NCI-H524 (cell line): ENCODE measurements around the gene ZBTB16.

Experiments used
- DNase-seq, 2 experiments: peaks; one replicate each; lab custom pipeline; 2025; lab: John Stamatoyannopoulos, UW

ZBTB16 gene

DNA sequence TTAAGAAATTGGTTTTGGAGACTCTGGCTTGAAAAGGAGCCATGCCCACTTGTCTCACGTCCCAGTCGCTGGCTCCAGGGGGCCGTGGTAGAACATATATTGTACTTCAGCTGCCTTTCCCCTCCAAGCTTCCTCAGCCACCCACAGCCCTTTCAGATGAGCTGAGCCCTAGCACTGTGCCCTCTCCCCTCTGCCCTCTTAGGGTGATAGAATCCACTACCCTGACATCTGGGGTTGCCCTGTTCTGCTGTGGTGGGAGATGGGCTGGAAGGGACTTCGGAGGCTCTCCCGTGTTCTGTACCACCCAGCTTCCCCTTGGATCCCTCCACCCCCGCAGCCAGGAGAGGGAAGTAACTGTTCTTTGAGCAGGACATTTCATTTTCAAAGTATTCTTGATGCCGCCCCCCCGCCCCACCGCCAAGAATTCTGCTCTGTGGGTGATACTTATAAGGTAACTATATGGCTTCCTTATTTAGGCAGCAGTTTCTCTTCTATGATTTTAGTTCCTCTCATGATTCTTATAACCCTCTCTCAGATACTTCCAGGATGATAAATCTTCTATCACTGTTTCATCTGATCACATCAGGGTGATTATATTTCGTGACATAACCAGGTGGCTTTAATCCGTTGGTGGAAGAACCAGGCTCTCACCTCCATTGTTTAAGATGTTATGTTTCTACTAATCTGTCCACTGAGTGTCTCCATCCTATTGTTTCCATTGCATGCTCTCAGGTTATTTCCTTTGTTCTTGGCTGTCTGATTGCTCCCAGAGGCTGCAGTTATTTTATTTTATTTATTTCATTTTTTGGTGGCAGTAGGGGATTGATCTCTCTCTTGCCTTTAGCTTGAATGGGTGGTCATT is 24.1 kb downstream of the ZBTB16 start:
- no peak for DNase-seq

- DNase-seq, result no peak
Observed at GRCh38 chr11:114084414-114084813, 24.9 kb downstream of the ZBTB16 start.

DNA sequence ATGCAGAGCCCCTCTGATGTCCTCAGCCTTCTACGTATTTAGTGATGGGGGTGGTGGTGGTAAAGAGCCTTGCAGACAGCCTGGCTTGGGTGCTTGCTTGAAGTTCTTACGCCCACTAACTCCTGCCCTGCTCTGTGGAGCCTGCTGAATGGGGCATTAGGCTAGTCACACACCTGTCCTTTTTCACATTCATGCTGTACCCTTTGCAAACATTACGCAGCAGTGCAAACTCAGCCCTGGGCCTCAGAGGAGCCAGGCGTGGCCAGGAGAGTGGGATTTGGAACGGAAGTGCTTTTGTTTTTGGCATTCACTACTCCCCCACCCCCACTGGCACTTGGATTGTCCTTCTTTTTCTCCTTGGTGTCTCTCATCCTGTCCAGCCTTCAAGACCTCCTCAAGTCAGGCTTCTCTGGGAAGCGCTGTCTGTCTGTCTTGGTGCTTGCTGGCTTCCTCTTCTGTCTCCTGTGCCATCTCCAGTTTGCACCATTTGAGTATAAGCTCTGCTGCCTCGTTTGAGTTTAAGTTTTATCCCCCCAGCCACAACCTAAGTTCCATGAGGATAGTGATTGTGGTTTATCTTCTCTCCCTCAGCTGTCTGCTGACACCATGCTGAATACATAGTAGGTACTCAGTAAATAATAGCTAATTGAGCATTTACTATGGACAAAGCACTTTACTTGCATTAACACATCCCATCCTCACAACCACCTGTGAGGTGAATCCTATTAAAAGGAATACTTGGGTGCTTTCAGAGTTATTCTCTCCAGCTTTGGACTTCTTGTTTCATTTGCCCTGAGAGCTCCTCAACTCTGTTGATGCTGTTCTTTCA is 26.7 kb downstream of the ZBTB16 start:
- DNase-seq, result no peak

- no peak for DNase-seq
Observed at GRCh38 chr11:114087025-114087424, 27.5 kb downstream of the ZBTB16 start.

GRCh38 chr11:114088216-114088615 is 28.7 kb downstream of the ZBTB16 start:
- no peak for DNase-seq

- DNase-seq, result no peak
Observed at GRCh38 chr11:114088836-114089235, 29.3 kb downstream of the ZBTB16 start.

- no peak for DNase-seq
Observed at GRCh38 chr11:114089748-114090147, 30.2 kb downstream of the ZBTB16 start.

DNA sequence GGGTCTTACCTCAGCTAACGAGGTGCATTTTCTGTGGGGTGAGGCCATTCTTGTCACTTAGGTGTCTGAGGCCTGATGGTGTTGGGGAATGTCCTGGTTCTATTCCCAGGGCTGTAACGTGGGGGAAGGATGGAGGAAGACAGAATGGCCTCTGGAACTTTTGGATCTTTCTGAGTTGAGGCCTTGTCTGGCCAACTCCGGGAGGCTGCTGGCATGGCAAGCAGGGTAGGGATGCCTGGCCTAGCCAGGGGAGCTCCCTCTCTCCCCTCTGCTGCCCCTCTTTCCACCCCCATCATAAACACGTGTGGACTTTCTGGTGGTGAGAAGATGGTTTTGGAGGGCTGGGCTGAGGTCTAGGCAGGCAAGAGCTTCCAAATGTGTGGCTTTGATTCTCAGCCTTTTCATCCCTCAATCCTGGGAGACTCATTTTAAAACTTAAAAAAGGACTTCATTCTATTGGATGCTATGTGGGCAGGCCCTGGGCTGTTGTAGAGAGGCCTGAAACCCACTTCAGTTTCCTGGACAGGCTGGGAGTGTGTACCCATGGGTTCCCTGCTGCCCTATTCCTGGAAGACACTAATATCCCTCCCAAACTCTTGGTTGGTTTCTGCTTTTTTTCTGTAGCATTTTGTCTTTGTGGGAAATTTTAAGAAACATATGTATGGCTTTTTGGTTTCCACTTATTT is 30.9 kb downstream of the ZBTB16 start:
- no peak for DNase-seq

- no peak for DNase-seq
Observed at GRCh38 chr11:114090976-114091375, 31.5 kb downstream of the ZBTB16 start.

DNA sequence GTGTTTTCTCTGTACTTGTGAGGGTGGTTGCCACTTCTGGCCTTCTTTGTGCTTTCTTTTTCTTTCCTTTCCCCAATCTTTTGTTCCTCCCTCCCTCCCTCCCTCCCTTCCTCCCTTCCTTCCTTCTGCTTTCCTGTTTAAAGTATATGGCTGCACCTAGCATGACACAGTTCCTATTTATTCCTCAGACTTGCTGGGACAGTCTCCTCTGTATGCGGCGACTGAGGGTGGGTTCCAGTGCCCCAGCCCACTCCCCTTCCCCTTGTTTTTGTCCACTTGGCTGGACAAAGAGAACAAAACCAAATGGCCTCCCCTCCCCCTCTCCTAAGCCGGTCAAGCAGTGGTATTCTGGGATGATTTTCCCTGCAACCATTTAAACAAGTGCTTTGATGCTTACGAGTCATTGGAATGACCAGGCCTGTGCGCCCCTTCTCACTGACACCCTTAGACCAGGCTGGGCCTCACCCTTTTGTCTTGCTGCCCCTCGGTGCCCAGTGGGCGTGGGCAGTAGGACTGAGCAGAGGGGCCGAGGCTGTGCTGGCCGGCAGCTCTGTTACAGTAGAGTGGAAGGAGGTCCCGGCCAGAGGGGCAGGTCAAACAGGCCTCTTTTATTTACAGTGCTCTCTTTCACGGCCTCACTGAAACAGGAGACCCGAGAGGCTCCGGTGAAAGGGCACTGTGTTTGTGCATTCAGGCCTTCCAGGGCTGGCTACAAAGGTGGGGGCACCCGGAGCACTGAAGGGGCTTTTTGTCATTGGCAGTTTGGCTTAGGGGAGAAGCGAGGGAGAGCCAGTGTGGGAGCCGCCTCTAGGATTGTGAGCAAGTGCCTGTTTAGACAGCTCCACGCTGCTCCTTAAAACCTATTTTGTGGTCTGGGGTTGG is 32.2 kb downstream of the ZBTB16 start:
- no peak for DNase-seq

- DNase-seq, result no peak
Observed at GRCh38 chr11:114092478-114092877, 33.0 kb downstream of the ZBTB16 start.

DNA sequence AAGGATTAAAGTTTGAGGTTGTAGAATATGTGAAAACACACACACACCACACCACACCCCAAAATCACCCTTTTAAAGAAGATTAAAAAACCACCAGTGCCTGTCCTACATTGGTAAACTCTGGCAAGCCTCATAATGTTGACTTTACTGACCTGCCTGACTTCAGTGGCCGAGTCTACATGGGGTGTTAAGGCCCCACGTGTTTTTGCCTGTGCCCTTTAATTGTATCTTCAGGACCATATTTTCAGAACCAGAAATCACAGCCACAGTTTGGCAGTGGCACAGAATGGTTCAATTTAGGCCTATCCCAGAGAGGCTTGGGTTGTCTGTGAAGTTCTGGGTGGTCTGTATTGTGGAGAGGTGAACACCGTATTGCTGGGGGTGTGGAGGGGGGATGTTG is 33.4 kb downstream of the ZBTB16 start:
- no peak for DNase-seq

- no peak for DNase-seq
Observed at GRCh38 chr11:114094516-114094915, 35.0 kb downstream of the ZBTB16 start.

DNA sequence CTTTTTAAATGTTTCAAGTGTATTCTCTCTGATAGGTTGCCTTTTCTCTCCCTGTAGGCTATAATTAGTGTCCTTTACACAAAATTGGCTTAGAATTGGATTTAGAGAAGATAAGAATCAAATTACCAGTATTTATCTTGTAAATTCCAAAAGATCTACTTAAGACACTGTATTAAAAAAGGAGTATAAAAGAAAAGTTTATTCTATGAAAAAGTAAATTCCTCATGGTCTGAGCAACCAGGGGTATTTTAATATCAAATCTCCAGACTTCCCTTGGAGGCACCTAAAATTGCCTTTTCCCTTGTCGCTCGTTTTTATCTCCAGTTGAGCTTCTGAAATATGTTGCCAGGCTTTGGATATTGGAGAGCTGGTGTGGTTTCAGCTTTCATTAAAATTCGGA is 36.4 kb downstream of the ZBTB16 start:
- no peak for DNase-seq

DNA sequence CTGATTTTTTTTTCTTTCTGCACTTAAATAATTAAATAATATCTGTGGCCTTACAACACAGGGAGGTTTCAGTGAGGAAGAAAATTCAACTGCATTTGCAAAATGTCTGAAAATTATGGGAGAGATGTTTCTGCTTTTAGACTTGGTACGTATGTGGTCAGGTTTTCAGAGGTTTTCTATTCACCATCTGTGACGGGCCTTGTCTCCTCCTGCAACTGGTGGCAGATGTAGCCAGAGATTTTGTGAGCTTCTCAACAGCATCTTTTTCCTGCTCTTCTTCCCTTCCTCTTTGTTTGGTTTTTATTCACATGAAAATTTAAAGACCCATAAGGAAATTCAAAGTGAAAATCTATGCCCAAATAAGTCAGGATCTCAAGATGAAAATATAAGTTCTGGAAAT is 38.3 kb downstream of the ZBTB16 start:
- no peak for DNase-seq

GRCh38 chr11:114098927-114099326 is 39.4 kb downstream of the ZBTB16 start:
- no peak for DNase-seq

- DNase-seq, result no peak
Observed at GRCh38 chr11:114099392-114100178, 40.1 kb downstream of the ZBTB16 start.

GRCh38 chr11:114102993-114103896 is 43.7 kb downstream of the ZBTB16 start:
- no peak for DNase-seq

GRCh38 chr11:114105611-114106010 is 46.1 kb downstream of the ZBTB16 start:
- no peak for DNase-seq

DNA sequence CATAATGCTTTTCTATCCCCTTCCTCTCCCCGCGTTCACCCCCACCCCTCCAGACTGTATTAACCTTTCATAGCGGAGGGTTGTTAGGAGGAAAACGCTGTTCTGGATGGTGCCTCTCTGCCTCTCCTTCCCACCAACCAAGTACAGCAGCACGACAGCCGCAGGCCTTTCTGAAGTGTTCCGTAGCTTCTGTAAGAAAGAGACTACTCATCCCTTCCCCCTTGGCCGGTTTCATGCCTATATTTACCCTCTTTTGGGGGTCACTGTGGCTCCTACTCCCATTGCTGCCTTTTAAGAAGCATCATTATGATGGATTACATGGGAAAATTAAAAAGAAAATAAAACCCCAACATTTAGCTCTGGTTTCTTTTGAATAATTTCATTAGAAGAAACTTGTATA is 46.5 kb downstream of the ZBTB16 start:
- DNase-seq, result no peak
